Astrocyte (in vitro differentiated cells and primary cell): ENCODE results near the gene INIP.

Source experiments
- CTCF ChIP-seq: IDR thresholded peaks from 2 replicates; pipeline ENCODE4 v1.5.1; 2011; ENCODE audit warnings: low read depth, mild to moderate bottlenecking, inconsistent platforms, low read length, moderate library complexity; ENCODE audit not compliant: insufficient read depth
- EZH2 ChIP-seq: IDR thresholded peaks from 2 replicates; pipeline ENCODE4 v1.6.1; 2012; ENCODE audit warnings: mild to moderate bottlenecking, low read length, inconsistent platforms; ENCODE audit not compliant: insufficient read depth

- TF ChIP-seq CTCF (no peak), EZH2 (no peak)
Observed at GRCh38 chr9:112717661-112718331, at the start of gene INIP.
